HFFc6 (cell line): Measurements from ENCODE around the gene DHDDS. TPM values are rescaled to one million over a fixed set of nuclear protein-coding genes. Genes with fewer than 3 reads are reported as not detected.

ENCODE experiments used
- DNase-seq: peaks from one replicate; pipeline ENCODE4 v3.0.0-alpha.2; 2018
- H3K27ac Mint-ChIP-seq: 2 replicates; pipeline ENCODE4 v1.8.0; 2020; ENCODE audit warnings: mild to moderate bottlenecking, mixed read lengths
- H3K27me3 Mint-ChIP-seq: 2 replicates; pipeline ENCODE4 v1.8.0; 2021; ENCODE audit warnings: mild to moderate bottlenecking, moderate library complexity, mixed read lengths; ENCODE audit not compliant: insufficient read depth
- H3K36me3 Mint-ChIP-seq: 2 replicates; pipeline ENCODE4 v1.8.0; 2021; ENCODE audit warnings: low read depth, mixed read lengths
- H3K4me1 Mint-ChIP-seq: 2 replicates; pipeline ENCODE4 v1.8.0; 2020; ENCODE audit warnings: low read depth, mixed read lengths
- H3K4me3 Mint-ChIP-seq: 2 replicates; pipeline ENCODE4 v1.8.0; 2020; ENCODE audit warnings: mild to moderate bottlenecking, moderate library complexity, mixed read lengths
- H3K9me3 Mint-ChIP-seq: 2 replicates; pipeline ENCODE4 v1.8.0; 2020; ENCODE audit warnings: mild to moderate bottlenecking, mixed read lengths
- CTCF ChIP-seq: fragments of 200-600 bp; sonication (generic); IDR thresholded peaks from 2 replicates; pipeline ENCODE4 v1.5.0; 2021; ENCODE audit warnings: antibody characterized with exemption, mild to moderate bottlenecking
- total RNA-seq, 6 experiments: library from RNA; stranded (reverse); fragmentation: NEBNext Ultra II Directional; extraction: Animal tissue kit (Norgen Biotek cat#: 25700); gene quantifications; 2 replicates in 1 of 6; 3 replicates in 5 of 6; pipeline ENCODE4 v1.2.3, GENCODE V29; 2021

The DHDDS gene
- total RNA-seq, 6 experiments from 2014 or later: 68.3 to 76.1 (median 70.8) TPM

DNA sequence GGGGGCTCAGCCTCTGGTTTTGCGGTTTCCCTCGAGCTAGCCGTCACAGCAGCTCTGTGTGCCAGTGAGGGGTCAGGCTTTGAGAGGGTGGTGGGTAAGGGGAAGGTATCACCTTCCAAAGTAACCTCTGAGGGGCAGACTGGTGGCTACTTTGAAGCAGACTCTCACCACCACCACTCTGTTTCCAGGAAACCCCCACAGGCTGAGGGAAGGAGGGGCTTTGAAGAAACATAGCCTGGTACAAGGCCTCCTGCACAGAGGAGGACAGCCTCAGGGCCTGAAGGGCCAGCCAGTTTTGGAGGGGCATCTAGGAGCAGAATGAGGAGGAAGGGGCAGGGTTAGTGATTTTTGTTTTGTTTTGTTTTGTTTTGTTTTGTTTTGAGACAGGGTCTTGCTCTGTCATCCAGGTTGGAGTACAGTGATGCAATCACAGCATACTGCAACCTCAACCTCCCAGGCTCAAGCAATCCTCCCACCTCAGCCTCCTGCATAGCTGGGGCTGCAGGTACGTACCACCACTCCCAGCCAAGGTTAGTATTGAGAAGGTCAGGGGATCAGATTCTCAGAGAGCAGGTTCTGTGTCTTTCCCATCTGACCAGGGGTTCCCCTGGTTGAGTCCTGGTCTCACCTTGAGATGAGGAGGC, 42.4 kb upstream of the DHDDS start:
- Mint-ChIP-seq H3K27ac (no peak overlapping the region), H3K4me1 (peaks cover 36% of the 10 kb centered on the region), H3K9me3 (no peaks in the 10 kb centered on the region), H3K36me3 (no peaks in the 10 kb centered on the region), H3K4me3 (no peak overlapping the region), H3K27me3 (peaks cover 5% of the 10 kb centered on the region)
- DNase-seq: no peak
- no peak for TF ChIP-seq CTCF

DNA sequence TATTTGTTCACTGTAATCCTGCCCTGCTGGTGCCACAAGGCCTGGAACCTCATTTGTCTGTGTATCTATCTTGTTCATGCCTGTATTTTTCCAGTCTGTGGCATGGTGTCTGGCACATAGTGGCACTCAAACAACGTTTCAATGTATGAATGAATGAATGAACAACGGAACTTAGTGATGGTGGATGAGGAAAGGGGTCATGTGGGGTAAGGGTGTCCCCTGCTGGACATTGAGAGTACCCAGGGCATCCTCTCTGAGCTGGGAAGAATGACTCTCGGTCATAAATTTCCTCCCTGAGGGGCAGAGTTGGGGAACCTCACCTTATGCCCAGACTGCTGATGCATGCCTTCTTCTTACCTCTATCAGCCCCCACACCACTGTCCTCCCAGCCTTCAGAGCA, 40.7 kb upstream of the DHDDS start:
- H3K27ac Mint-ChIP-seq: no peak overlapping the region
- H3K36me3 Mint-ChIP-seq: no peaks in the 10 kb centered on the region
- peak; percentile 90 for TF ChIP-seq CTCF
- H3K27me3 Mint-ChIP-seq: peaks cover 3% of the 10 kb centered on the region
- H3K4me3 Mint-ChIP-seq: no peak overlapping the region
- H3K4me1 Mint-ChIP-seq: peaks cover 26% of the 10 kb centered on the region
- peak; percentile 53 for DNase-seq
- no peaks in the 10 kb centered on the region for H3K9me3 Mint-ChIP-seq

DNA sequence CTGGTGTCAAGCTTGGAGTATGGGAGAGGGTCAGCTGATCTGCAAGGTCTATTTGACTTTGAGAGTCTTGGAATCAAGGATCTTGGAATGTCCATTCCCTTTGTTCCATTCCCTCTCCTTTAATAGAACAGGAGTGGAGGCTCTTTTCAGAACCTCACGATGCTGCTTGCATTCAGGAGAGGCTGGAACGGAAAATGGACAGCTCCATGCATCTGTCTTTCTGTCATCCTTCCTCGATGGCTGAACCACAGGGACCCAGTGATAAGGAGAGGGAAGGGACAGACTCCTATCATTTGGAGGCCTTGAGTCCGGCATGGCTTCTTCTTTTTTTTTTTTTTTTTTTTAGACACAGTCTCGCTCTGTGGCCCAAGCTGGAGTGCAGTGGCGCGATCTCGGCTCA, 36.4 kb upstream of the DHDDS start:
- no peak for DNase-seq
- TF ChIP-seq CTCF: no peak
- peaks cover 3% of the 10 kb centered on the region; the same call in 1 of the 2 replicates for H3K27me3 Mint-ChIP-seq

DNA sequence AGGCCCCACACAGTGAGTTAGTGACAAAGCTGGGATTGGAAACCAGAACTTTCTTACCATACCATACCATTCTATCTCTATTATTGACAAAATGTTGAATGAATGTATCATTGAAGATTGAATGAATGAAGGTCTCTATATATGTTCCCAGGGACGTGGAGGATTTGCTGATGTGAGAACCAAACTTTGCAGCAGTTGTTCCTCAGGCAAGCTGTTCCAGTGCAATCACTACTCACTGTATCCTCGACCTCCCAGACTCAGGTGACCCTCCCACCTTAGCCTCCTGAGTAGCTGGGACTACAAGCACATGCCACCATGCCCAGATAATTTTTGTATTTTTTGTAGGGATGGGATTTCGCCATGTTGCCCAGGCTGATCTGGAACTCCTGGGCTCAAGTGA, 33.1 kb upstream of the DHDDS start:
- Mint-ChIP-seq H3K27me3 (peaks cover 3% of the 10 kb centered on the region), H3K9me3 (no peaks in the 10 kb centered on the region), H3K4me1 (peaks cover 10% of the 10 kb centered on the region), H3K36me3 (no peaks in the 10 kb centered on the region), H3K27ac (no peak overlapping the region), H3K4me3 (no peak overlapping the region)
- no peak for TF ChIP-seq CTCF
- no peak for DNase-seq

More for the DNA sequence above, 36.4 kb upstream of the DHDDS start:
- Mint-ChIP-seq H3K4me1 (peaks cover 6% of the 10 kb centered on the region), H3K9me3 (no peaks in the 10 kb centered on the region), H3K36me3 (no peaks in the 10 kb centered on the region), H3K27ac (no peak overlapping the region), H3K4me3 (no peak overlapping the region)

DNA sequence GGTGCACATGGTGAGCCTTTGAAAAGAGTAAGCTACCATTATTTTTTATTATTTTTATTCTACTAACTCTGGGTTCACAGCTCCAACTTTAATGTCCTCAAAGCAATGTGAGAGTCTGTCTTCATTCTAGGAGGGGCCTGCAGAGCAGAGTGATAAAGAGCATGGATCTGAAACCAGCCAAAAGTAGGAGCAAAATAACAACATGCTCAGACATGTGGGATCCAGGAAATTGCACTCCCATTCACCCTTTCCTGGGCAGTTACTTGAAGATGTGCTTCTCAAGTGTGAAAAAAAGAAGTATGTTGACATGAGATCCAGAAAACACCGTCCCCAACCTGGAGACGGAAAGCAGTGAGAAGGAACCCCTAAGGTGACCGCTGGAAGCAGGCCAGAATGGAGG, 30.2 kb upstream of the DHDDS start:
- DNase-seq: no peak
- H3K27ac Mint-ChIP-seq: no peak overlapping the region
- peaks cover 26% of the 10 kb centered on the region for H3K4me1 Mint-ChIP-seq
- no peaks in the 10 kb centered on the region for H3K36me3 Mint-ChIP-seq
- H3K27me3 Mint-ChIP-seq: peaks cover 1% of the 10 kb centered on the region
- H3K9me3 Mint-ChIP-seq: no peaks in the 10 kb centered on the region
- H3K4me3 Mint-ChIP-seq: no peak overlapping the region
- TF ChIP-seq CTCF: no peak
